GM18909 (cell line): ENCODE data around the gene CYP3A4.
"Not testable (repeated sequence)": the region's sequence is repeated elsewhere in the genome, so short reads cannot be mapped to it uniquely, and the experiment has no call there.

Experiments
- ATAC-seq: cut with Tn5 transposase; IDR thresholded peaks from one replicate; pipeline ENCODE4 v1.9.1; 2021; ENCODE audit warnings: mild to moderate bottlenecking; ENCODE audit not compliant: unreplicated experiment, poor library complexity

Gene CYP3A4

DNA sequence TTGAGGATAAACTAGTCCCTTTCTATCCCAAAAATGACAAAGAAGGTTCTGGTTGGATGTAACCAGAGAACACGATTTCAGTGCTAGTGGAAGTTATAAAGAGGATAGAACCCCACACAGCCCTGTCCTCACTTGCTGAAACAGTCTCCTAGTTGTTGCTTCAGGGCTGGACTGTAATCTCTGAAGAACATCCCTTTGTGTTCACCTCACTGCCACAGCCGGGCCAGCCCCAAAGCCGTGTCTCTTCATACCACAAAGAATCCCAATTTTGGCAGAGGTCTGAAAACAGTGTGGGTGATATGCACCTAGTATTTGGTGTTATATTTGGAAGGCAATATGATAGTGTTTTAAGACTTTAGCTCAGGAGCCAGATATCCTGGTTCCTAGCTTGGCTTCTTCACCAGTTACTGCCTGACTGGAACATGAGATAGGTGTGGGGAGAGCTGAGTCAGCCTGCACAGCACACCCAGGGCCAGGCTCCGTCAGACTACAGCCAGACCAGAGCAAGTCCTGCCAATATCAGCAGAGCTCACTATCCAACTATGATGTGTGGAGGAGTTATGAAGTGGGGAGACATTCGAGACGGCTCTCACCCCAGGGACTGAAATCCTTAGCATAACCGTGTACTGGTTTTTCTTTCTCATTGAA lies 21.2 kb downstream of the CYP3A4 start:
- ATAC-seq, result no peak

DNA sequence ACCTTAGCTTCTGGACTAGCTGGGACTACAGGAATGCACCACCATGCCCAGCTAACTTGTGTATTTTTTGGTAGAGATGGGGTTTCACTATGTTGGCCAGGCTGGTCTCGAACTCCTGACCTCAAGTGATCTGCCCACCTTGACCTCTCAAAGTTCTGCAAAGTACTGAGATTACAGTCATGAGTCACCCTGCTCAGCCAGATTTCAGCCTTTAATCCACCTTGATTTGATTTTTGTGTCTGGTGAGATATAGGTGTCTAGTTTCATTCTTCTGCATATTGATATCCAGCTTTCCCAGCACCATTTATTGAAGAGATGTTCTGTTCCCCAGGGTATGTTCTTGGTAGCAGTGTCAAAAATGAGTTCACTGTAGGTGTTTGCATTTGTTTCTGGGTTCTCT lies 28.9 kb downstream of the CYP3A4 start:
- ATAC-seq, result no peak

DNA sequence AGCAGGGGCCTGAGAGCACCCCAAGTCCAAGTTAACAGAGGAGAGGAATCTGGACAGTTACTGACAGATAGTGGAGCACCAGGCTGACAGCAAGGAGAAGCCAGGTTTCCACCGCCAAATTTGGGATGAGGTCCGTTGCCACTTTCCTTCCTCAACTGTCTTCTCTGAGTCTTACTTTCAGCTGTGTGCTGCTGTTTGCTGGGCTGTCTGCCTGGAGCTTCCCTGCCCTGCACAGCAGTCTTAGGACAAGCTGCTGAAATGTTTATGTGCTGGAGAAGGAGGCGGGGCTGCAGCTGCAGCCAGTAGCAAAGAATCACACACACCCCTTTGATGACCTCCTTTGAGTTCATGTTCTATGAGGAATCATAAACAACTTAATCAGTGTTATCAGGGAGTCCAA lies 31.6 kb downstream of the CYP3A4 start:
- ATAC-seq, result no peak

DNA sequence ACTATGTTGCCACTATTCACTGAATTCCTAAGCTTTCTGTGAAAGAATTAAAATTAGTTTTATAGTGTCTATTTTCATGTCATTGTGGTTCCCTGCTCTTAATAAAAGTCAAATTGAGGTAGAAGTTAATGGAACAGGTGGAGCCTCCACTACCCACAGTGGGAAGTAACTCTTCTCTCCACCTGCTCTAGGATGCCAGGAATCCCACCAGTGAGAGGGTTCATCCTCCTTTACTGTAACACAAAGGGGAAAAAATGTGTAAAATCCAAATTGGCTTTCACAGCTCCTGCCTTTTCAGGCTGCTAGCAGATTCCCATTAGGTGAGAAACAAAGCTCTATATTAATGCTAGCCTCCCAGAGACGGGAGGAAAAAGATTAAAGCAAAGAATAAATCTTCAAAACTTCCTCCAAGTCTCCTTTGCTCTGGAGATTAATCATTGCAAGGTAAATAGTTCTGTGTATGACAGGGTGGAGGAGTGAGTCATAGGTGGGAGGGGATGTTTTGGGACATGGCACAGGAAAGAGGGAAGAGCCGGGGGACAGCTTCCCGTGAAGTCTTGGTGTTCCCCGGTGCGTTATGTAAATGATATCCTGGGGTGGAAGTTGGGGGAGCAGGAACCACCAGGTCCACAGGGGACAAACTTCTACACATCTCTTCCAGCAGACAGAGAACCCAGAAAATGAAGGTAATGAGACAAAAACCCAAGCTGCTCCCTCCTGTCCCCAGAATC lies 32.5 kb downstream of the CYP3A4 start:
- ATAC-seq, result not testable (repeated sequence)

DNA sequence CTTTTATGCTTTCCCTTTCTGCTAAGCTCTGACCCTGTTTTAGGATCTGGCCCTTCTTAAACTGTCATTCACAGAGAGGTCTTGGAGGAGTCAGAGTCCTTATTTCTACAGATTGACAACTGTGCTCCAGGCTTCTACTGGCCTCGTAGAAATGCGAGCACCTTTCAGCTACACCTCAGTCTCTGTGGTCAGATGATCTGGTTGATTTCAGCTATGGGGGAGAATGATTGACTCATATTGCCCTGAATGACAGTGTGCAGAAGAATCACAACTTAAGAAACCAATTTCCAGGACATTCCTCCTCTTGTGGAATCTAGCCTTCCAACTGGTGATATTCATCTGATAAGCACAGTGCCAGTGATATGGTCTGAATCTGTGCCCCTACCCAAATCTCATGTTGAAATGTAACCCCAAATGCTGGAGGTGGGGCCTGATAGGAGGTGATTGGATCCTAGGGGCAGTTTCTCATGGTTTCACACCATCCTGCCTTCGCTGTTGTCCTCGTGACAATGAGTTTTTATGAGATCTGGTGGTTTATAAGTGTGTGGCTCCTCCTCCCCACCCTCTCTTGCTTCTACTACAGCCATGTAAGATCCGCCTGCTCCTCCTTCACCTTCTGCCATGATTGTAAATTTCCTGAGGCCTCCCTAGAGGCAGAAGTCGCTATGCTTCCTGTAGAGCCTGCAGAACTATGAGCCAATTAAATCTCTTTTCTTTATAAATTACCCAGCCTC lies 35.0 kb downstream of the CYP3A4 start:
- no peak for ATAC-seq

DNA sequence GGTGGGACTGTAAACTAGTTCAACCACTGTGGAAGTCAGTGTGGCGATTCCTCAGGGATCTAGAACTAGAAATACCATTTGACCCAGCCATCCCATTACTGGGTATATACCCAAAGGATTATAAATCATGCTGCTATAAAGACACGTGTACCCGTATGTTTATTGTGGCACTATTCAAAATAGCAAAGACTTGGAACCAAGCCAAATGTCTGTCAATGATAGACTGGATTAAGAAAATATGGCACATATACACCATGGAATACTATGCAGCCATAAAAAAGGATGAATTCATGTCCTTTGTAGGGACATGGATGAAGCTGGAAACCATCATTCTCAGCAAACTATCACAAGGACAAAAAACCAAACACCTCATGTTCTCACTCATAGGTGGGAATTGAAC lies 37.1 kb downstream of the CYP3A4 start:
- ATAC-seq, result not testable (repeated sequence)

DNA sequence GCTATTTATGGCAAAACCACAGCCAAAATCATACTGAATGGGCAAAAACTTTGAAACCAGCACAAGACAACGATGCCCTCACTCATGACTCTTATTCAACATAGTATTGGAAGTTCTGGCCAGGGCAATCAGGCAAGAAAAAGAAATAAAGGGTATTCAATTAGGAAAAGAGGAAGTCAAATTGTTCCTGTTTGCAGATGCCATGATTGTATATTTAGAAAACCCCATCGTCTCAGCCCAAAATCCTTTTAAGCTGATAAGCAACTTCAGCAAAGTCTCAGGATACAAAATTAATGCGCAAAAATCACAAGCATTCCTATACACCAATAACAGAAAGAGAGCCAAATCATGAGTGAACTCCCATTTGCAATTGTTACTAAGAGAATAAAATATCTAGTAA lies 38.6 kb downstream of the CYP3A4 start:
- ATAC-seq, result not testable (repeated sequence)

DNA sequence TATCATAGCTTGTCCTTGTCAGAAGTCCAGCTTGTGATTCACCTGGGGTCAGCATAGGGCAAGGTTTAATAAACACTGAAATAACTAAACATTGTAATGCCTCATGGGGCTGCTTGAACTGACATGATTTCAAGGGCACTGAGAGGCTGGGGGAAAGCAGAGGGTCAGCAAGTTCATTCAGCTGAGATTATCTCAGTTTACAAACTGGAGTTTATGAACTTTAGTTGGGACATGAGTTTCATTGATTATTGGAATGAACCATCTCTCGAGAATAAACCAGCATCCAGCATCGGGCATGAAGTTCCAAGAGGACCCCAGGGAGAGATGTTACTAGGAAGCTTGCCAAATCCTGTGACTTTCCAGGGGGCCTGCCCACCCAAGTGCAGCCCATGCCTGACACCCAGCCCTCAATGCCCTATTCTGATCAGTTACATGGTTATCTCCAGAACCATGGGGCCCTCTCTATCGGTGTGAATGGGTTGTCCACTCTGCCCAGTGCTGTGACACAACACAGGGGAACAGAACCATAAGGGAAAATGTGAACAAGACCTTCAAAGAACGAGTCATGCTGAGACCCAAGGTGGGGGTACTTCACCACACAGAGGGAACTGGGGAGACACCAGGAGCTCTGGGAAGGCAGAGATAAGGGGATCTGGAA lies 41.1 kb downstream of the CYP3A4 start:
- no peak for ATAC-seq

DNA sequence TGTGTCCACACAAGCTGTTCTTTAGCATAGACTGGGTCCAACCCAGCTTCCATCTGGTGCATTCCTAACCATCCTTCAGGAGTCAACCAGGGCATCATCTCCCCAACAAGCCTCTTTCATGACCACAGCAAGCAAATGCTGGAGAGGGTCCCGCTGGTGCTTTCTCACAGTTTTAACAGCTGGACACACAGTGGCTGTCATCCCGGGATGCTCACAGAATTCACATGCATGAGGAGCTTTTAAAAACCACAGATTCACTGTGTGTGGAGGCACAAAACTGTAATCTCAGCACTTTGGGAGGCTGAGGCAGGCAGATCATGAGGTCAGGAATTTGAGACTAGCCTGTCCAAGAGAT lies 42.6 kb downstream of the CYP3A4 start:
- ATAC-seq, result no peak

DNA sequence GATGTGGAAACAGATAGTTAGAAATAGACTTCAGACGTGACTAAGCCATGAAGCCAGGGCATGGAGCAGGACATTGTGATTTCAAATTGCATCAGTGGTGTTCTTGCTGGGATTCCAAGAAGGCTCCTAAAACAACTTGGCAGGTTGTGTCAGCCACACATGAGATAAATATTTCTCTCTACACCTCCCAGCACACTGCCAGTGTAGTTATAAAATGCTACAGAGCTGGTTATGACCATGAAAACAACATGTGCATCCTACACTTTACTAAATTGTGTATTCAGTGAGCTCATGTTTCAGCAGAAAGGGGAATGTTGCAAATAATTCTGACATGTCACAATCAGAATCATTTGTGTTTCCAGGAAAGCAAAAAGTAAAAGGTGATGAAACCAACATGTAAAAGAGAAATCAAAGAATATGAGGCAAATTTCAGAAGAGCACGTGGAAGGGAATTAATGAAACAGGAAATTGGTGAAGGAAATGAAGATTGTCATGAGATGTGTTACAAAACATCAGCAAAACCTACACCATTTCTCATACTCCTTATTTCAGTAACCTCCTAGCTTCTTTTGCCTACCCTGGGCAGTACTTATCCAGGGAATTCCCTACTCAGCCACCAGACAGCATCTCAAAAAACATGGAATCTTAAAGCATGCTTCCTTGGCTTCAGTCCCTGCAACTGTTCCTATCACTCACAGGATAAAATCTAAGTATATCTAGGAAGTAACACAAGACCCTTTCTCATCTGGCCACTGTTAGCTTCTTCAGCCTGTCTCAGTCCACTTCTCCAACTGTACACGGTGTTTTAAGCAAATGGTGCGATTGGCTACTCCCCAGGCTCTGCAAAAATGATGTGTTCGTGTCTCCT lies 43.2 kb downstream of the CYP3A4 start:
- no peak for ATAC-seq

DNA sequence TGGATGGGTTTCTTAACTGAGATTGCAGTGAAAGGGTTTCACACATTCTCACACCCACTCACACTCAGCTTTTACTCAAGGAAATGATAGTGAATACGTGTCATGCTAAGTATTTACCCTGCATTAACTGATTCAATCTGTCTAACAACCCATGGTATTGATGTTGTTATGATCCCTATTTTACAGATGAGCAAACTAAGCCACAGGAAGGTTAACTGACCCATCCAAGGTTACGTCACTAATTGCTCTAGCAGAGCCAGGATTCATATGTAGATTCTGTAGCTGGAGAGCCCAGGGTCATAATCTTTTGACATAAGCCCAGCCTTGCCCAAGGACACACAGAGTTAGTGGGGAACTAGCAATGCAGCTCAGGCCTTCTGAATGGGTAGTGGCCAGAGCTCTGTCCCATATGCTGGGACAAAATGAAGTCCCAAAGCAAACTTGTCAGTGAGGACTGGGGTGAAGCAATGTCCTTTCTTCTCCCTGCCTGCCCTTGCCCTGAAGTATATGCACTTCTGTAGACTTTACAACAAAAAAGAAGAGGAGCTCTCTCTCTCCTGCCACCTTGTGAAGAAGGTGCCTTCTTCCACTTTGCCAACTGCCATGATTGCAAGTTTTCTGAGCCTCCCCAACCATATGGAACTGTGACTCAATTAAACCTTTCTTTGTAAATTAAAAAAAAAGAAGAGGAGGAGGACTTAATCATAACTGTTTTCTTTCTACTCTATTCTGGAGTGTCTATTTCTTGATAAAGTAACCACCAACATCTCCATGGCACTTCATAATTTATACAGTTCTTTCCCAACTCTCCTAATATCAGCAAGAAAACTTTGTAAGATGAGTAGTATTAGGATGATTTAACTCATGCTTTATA lies 44.0 kb downstream of the CYP3A4 start:
- ATAC-seq, result no peak

DNA sequence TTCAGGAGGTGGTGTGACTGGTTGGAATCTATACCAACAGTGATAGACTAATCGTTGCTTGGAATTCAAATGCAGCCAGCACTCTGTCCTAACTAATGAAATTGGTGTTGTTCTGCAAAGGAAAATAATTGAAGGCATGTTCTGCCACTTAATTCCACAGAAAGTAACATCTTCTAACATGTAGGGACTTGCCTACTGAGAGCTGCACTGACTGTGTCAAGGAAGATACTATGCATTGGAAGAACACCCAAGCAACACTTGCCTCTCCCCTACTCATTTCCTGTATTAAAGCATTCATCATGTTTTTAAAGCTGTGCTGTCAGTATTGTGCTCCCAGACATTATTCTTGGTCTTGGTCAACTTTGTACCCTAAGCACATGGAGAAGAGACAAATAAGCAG lies 46.3 kb downstream of the CYP3A4 start:
- no peak for ATAC-seq

DNA sequence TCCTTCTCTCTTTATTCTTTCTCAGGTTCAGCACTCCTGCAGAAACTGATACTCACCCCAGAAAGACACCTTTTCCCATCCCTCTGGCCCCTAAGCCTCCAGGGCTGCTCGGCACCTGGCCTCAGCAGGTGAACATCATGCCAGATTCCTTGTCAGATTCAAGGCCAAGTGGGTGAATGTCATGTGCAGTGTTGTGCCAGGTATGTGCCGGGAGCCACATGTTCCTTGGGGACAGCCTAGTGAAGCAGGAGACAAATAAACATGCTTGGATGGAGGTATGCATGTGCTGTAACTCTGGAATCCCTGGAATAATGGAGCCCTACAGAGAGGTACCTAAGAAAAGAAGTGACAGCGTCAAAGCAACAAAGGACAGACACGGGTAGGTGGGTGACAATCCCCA lies 47.3 kb downstream of the CYP3A4 start:
- ATAC-seq, result not testable (repeated sequence)

DNA sequence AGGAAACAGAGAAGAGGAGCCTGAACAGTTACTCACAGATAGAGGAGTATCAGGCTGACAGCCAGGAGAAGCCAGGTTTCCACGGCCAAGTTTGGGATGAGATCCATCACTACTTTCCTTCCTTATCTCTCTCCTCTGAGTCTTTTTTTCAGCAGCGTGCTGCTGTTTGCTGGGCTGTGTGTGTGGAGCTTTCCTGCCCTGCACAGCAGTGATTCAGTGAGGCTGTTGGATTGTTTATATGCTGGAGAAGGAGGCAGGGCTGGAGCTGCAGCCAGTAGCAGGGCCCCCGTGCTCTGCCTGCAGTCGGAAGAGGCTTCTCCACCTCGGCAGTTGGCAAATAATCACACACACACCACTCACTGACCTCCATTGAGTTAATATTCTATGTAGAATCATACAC lies 49.0 kb downstream of the CYP3A4 start, which contains the start of gene CYP3A7:
CYP3A7 (minus strand) TSS at position 210 of the 400 bp plus-strand sequence; CDS start at position 107, 103 bp downstream.
- ATAC-seq, result no peak

DNA sequence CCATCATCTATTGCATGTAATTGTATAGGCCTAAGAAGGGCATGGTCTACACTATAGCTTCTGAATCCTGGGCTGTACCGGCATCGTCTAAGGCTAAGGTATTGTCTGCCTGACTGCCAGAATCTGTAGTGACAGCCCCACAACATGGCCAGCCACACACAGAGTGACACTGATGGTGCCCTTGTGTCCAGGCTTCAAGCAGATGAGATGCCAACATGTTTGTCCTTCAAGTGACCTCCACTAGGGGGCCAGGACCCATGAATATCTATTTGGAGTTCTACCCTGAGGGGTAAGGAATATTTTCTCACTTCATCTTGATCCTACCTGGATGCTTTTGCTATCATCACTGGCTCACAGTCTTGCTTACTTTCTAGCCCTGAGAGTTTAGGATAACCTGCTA lies 50.5 kb downstream of the CYP3A4 start:
- no peak for ATAC-seq

DNA sequence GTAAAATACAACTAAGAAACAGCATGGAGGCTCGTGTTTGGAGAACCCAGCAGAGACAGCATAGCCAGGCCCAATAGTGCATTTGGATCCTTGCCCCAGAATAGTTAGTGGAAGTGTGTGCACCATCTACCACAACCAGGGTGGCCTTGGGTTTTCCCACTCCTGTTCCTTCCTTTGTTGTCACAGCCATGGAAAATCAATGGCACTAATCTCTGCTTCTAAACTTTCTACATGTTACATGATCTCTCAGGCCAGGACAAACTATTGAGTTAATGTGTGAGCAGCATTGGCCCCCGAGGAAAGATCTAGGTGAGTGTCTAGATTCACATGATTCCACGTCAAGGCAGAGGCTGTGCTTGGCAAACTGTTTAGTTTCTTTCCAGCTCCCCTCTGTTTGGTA lies 51.0 kb downstream of the CYP3A4 start:
- no peak for ATAC-seq

DNA sequence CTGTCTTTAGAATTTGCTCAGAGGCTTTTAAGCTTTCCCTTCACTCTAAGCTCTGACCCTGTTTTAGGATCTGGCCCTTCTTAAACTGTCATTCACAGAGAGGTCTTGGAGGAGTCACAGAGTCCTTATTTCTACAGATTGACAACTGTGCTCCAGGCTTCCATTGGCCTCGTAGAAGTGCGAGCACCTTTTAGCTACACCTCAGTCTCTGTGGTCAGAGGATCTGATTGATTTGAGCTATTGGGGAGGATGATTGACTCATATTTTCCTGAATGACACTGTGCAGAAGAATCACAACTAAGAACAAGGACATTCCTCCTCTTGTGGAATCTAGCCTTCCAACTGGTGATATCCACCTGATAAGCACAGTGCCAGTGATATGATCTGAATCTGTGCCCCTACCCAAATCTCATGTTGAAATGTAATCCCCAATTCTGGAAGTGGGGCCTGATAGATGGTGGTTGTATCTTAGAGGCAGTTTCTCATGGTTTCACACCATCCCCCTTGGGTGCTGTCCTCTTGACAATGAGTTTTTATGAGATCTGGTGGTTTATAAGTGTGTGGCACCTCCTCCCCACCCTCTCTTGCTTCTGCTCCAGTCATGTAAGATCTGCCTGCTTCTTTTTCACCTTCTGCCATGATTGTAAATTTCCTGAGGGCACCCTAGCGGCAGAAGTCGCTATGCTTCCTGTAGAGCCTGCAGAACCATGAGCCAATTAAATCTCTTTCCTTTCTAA lies 52.2 kb downstream of the CYP3A4 start:
- no peak for ATAC-seq

DNA sequence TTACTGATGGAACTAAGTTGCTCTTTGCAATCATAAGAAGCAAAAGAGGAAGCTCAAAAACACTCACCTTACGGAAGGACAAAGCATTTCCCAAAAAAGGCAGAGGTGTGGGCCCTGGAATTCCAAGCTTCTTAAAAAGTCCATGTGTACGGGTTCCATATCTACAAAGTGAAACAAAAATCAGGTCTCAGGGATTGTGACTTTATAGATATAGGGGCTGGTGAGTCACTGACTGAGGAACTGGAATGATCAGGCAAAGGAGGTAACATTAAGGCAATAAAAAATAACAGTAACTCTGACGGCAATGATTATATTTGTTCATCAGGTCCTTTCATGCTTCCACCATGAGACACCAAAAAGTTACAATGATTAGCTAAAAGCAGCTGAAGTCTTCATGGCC lies 53.0 kb downstream of the CYP3A4 start:
- no peak for ATAC-seq
